HG03571 (cell line): Measurements from ENCODE around the gene SLC35A1.

Experiments
- ATAC-seq: cut with Tn5 transposase; IDR thresholded peaks from one replicate; pipeline ENCODE4 v1.9.1; 2021; ENCODE audit not compliant: unreplicated experiment

Gene SLC35A1

DNA sequence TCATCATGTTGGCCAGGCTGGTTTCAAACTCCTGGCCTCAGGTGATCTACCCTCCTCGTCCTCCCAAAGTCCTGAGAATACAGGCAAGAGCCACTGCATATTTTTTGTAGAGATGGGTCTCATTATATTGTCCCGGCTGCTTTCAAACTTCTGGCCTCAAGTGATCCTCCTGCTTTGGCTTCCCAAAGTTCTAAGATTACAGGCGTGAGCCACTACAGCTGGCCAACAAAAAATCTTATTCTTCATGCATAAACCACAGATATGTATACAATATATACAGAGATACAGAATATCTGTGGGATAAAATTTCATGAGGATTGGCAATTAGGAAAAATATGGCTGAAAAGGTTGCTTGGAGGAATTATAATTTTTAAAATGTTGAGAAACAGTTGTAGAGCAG lies 49.9 kb downstream of the SLC35A1 start:
- no peak for ATAC-seq

DNA sequence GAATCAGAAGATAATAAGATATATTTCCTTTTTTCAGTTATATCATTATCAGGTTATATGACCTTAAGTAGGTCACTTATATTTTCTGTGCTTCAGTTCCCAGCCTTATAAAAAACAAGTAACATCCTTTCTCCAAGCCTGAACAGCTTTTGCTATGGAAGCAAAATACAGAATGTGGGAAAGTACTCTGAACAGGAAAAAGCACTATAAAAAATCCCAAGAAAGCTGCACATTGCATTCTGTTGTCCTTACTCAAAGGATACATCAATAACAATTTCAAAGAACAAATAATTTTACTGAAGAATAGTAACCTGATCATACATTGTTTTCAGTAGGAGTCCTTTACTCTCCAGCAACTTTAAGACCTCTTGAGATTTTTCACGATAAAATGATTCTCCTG lies 56.4 kb downstream of the SLC35A1 start:
- ATAC-seq, result no peak

DNA sequence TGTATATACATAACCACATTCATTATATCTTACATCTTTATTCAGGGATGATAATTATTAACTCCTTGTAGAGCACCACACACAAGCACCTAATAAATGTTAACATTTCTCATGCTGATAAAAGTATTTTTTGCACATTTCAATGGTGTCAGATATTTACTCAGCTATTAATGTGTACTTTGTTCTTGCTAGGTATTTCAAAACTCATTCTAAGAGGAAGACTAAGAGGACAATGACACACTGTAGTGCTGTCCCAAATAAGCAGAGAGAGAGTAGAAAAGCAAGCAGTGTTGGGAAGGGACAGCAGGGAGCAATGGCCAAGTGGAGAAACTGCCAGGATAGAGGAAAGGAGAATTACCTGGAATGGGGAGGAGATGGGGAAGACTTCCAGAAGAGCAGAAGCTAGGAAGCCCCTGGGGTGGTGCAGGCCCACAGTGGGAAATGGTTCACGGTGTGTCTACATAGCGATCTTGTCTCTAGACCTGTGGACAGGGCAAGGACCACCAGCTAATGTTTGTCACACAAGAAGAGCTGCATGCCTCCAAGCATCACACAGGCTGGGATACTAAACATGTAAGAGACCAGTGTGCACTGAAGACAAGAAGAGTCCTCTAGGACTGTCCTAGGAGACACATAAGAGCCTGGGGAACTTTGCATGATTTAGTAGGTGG lies 61.7 kb downstream of the SLC35A1 start:
- ATAC-seq, result no peak

DNA sequence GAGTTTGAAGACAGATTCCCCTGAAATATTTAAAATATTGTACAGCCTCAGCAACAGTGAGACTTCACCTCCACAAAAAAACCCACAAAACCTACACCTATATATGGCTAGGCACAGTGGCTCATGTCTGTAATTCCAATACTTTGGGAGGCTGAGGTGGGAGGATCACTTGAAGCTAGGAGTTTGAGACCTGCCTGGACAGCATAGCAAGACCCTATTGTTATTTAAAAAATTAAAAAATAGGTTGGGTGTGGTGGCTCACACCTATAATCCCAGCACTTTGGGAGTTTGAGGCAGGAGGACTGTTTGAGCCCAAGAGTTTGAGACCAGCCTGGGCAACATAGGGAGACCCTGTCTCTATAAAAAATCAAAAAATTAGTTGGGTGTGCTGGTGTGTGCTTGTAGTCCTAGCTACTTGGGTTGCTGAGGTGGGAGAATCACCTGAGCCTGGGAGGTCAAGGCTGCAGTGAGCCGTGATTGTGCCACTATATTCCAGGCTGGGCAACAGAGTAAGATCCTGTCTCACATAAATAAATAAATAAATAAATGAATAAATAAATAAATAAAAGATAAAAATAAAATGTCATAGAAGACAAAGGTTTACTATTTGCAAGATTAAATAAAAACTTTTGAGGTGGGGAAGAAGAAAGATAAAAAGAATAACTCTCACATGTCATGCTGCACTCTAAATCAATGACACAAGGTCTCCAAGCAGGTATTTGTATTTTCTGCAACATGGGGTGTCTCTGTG lies 65.9 kb downstream of the SLC35A1 start:
- no peak for ATAC-seq

DNA sequence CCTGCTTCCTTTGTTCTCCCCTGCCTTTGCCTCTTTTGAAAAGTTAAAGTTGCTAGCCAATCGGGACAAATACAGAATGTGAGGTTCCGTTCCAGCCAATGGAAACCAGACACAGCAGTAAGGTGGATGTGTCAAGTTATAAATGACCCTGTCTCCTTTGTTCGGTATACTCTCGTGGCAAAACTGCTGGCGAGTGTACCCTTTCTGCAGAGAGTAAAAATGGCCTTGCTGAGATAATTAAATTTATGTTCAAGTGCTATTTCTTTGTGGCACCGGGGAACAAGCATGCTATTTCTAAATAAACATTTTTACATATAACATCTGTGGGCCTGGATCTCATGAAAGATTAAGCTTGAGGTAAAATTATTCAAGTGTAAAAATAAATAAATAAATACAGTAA lies 66.8 kb downstream of the SLC35A1 start:
- no peak for ATAC-seq

DNA sequence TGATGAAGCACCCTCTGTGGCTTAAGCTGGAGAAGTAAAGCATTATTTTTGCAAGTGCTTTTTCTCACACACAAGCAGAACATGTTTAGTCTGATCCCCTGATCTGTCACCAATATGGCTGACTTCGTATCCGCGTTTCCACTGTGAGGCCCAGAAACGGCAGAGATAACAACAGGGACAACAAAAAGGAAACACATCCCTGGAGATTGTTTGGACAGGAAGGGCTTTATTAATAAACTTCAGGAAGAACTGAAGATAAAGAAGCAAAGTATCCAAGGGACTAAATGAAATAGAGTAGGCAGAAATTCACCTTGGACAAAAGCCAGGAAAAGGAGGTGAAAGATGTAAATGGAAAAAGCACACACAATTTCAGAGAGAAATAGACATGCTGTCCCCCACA lies 67.8 kb downstream of the SLC35A1 start:
- no peak for ATAC-seq

DNA sequence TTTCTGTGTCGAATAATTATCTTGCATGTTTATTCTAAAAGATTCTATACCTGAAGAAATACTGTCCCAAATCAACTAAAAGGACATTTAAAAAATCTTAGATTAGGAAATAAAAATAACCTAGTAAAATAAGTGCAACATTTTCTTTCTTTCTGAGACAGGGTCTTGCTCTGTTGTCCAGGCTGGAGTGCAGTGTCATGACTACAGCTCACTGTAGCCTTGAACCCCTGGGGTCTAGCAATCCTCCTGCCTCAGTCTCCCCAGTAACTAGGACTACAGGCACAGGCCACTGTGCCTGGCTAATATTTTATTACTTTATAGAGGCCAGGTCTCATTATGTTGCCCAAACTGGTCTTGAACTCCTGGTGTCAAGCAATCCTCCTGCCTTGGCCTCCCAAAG lies 68.3 kb downstream of the SLC35A1 start:
- no peak for ATAC-seq

DNA sequence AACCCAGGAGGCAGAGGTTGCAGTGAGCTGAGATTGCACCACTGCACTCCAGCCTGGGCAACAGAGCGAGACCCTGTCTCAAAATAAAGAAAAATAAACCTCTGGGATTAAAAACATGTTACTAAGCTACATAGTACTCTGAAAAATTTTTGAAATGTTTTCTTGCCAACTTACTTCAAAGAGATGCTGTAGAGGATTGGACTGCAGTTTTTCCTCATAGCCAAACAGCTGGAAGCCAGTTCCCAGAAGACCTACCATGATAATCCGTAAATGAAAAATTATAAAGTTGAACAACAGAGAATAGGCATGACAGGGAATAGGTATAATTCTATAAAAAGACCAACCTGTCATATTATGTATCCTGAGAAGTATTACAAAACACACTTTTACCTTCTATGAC lies 69.0 kb downstream of the SLC35A1 start:
- ATAC-seq, result no peak

DNA sequence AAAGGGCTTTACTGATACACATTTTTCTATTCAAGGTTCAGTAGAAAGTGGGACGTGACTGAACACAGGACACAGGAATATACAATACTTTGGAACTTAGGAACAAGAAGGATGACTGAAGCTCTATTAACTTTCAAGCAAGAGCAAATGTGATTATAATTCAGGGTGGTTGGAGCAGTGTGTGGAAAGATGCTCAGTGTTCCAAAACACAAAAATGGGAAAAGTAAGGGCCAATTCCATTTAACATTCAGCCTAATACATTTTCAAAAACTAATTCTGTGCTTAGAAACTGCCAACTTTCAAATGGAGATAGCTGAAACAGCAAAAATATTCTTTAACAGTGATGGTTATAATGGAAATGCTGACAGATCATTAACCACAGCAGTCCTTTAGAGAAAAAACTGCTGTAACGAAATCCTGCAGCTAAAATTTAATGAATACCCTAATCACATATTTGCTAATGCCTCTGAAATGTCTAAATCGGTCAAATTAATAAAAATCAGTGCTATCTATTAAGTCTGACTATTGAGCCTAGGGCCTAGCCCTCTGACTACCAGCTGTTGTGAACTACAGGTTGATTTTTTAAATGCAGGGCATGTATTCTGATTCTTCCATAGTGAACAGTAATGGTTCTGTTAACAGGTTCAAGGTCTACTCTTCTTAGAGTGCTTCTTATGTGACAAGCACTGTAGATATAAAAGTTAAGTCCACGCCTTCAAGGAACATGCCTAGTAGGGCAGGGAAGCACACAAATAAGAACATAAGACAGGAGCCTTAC lies 71.1 kb downstream of the SLC35A1 start:
- no peak for ATAC-seq

DNA sequence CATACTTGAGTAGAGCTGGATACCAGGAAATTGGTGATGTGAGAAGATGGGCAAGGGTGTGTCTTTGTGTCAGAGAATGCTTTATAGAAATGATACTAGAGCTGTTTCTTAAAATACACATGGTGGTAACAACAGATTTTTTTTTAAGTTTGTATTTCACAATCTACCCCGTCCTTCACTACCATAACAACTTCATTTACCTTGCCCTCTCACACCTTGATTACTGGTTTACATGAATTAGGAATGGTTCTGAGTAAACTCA lies 71.6 kb downstream of the SLC35A1 start:
- ATAC-seq, result no peak

DNA sequence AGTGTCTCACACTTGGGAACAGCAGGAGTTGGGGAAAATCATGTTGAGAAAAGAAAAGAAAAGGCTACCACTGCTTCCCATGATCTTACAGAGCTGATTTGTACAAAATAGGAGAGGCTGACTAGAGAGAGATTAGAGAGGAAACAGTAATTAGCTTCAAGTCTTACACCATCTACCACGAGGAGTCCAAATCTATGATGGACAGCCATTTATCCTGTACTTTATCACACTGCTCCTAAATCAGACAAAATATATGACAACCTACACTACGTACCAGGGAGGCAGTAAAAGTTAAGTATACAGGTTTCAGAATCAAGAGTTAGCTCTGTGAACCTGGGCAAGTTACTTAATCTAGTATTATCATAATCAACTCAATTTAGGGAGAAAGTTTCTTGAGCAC lies 79.0 kb downstream of the SLC35A1 start:
- ATAC-seq, result no peak

DNA sequence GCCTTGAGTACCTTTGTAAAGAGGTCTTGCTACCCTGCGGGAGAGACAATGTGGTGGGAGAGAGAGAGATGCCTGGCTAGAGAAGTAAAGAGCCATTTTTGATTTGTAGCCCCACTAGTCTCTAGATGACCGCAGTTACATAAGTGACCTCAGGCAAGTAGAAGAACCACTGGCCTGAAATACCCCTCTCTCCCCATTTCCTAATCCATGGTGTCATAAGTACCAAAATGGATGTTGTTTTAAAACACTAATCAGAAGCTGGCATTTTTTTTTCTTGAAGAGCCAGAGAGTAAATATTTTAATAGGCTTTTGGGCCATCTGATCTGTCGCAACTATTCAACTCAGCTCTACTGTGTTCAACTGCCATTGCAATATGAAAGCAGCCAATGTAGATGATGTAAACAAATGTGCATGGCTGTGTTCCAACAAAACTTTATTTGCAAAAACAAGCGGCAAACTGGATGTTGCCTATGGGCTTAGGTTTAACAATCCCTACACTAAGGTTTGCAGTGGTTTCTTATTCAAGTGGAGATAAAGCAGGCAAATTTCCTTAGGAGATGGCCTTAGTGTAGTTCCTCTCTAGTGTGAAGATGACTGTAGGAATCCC lies 80.5 kb downstream of the SLC35A1 start:
- ATAC-seq, result no peak

DNA sequence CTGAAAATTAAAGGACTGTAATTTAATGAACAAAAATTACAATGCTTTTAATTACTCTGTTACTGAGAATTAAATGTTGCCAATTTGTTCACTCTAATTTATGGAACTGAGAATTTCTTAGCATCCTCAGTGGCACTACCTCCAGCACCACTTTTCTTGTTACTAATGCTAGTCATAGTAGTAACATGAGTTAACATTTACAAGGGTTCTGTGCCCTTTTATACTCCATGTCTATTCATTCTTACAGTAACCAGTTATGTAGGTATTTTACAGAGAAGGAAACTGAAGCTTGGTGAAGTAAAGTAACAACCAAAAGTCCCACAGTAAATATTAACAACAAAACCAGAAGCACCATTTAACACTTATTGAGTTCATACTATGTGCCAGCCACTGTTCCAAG lies 82.7 kb downstream of the SLC35A1 start:
- no peak for ATAC-seq

DNA sequence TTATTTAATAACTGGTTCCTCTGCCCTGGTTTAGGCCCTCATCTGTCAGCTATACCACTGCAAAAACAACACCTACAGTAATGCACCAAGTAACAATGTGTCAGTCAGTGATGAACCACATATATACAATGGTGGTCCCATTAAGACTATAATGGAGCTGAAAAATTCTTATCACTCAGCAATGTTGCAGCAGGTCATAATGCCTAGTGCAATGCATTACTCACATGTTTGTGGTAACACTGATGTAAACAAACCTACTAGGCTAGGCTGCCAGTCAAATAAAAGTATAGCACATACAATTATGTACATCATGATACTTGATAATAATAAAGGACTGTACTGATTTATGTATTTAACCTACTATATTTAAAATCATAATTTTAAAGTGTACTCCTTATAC lies 85.7 kb downstream of the SLC35A1 start:
- no peak for ATAC-seq

DNA sequence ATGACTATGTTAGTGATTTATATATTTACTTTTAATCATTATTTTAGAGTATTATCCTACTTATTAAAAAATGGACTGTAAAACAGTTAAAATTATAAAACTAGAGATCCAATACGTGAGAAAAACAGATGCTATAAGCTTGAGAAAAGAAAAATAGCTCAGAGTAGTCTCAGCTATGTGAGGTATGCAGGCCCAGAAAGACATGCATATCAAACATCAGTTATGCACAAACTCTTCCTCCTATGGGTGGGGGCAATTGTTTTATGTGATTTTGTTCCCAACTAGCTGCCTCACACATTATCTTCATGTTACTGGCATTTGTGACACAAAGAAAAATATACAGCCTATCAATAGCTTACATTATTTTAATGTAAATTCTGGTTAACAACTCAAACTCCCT lies 88.2 kb downstream of the SLC35A1 start:
- no peak for ATAC-seq
